DND-41 (cell line): ENCODE measurements around the gene BRF1.

Experiments used
- ATAC-seq: fragments of 200-7000 bp; cut with Tn5 transposase; 3 replicates; pipeline ENCODE4 v1.9.1; 2021; ENCODE audit warnings: low read depth; ENCODE audit not compliant: insufficient read depth
- DNase-seq: peaks from one replicate; pipeline ENCODE4 v3.0.0-alpha.2; 2020
- H2AFZ ChIP-seq: 2 replicates; pipeline ENCODE4 v1.6.0; 2012; ENCODE audit warnings: low read depth, low read length
- H3K27ac ChIP-seq: 2 replicates; pipeline ENCODE4 v1.5.1; 2012; ENCODE audit warnings: low read length, inconsistent platforms
- H3K27me3 ChIP-seq: fragments of 200-600 bp; sonication (generic); 2 replicates; pipeline ENCODE4 v1.6.0; 2012; ENCODE audit warnings: low read length, mild to moderate bottlenecking, inconsistent platforms; ENCODE audit not compliant: insufficient read depth, poor library complexity
- H3K36me3 ChIP-seq: 2 replicates; pipeline ENCODE4 v1.5.1; 2012; ENCODE audit warnings: low read length, inconsistent platforms; ENCODE audit not compliant: insufficient read depth
- H3K4me1 ChIP-seq: 2 replicates; pipeline ENCODE4 v1.5.1; 2012; ENCODE audit warnings: mild to moderate bottlenecking, low read length; ENCODE audit not compliant: insufficient read depth
- H3K4me2 ChIP-seq: 2 replicates; pipeline ENCODE4 v1.6.0; 2012; ENCODE audit warnings: mild to moderate bottlenecking, moderate library complexity, low read length, inconsistent platforms; ENCODE audit not compliant: insufficient read depth
- H3K4me3 ChIP-seq, 2 experiments: fragments of 200-600 bp in 1 of 2; shearing (Covaris generic) in 1 of 2; 2 replicates each; pipeline ENCODE4 v1.5.1; 2012 to 2016; ENCODE audit warnings: inconsistent platforms in 2 of 2, low read length in 2 of 2, mild to moderate bottlenecking in 2 of 2, low read depth in 1 of 2, moderate library complexity in 1 of 2
- H3K79me2 ChIP-seq: 2 replicates; pipeline ENCODE4 v1.6.0; 2012; ENCODE audit warnings: low read length, inconsistent platforms; ENCODE audit not compliant: insufficient read depth
- H3K9ac ChIP-seq: 2 replicates; pipeline ENCODE4 v1.6.0; 2012; ENCODE audit warnings: low read depth, mild to moderate bottlenecking, inconsistent platforms, low read length, moderate library complexity
- H3K9me3 ChIP-seq: 2 replicates; pipeline ENCODE4 v1.5.1; 2012; ENCODE audit warnings: low read length, moderate library complexity, mild to moderate bottlenecking, inconsistent platforms; ENCODE audit not compliant: insufficient read depth, severe bottlenecking
- H4K20me1 ChIP-seq: 2 replicates; pipeline ENCODE4 v1.6.0; 2012; ENCODE audit warnings: low read length; ENCODE audit not compliant: insufficient read depth
- CTCF ChIP-seq: IDR thresholded peaks from 2 replicates; pipeline ENCODE4 v1.5.1; 2012; ENCODE audit warnings: borderline replicate concordance, low read length, moderate library complexity, mild to moderate bottlenecking; ENCODE audit not compliant: poor library complexity, severe bottlenecking; ENCODE audit errors: extremely low read depth
- EZH2 ChIP-seq: IDR thresholded peaks from 3 replicates; pipeline ENCODE4 v1.6.1; 2012; ENCODE audit warnings: borderline replicate concordance, low read depth, mild to moderate bottlenecking, moderate library complexity, low read length, inconsistent platforms; ENCODE audit not compliant: severe bottlenecking

The BRF1 gene

GRCh38 chr14:105197211-105197641, 103.6 kb downstream of the BRF1 start:
- no peak overlapping the region for H3K4me2 ChIP-seq
- no peak for DNase-seq
- H3K4me3 ChIP-seq: no peak overlapping the region
- no peaks in the 10 kb centered on the region for H3K36me3 ChIP-seq
- no peak overlapping the region for H3K27ac ChIP-seq
- no peak overlapping the region for H3K9ac ChIP-seq
- H3K4me1 ChIP-seq: peaks cover 4% of the 10 kb centered on the region; the same call in 1 of the 2 replicates
- H2AFZ ChIP-seq: no peak overlapping the region
- H4K20me1 ChIP-seq: peaks cover 16% of the 10 kb centered on the region
- TF ChIP-seq CTCF: no peak
- TF ChIP-seq EZH2: no peak
- peaks cover 29% of the 10 kb centered on the region for H3K27me3 ChIP-seq
- ATAC-seq: no peak
- no peaks in the 10 kb centered on the region for H3K9me3 ChIP-seq
- no peaks in the 10 kb centered on the region for H3K79me2 ChIP-seq

GRCh38 chr14:105196265-105196960, 104.4 kb downstream of the BRF1 start:
- DNase-seq (no peak), ATAC-seq (no peak)
- Histone ChIP-seq H3K4me3 (no peak overlapping the region), H2AFZ (no peak overlapping the region), H3K27me3 (peaks cover 29% of the 10 kb centered on the region), H3K36me3 (no peaks in the 10 kb centered on the region), H4K20me1 (peaks cover 12% of the 10 kb centered on the region), H3K4me1 (peaks cover 4% of the 10 kb centered on the region; the same call in 1 of the 2 replicates), H3K27ac (no peak overlapping the region), H3K4me2 (no peak overlapping the region), H3K79me2 (no peaks in the 10 kb centered on the region), H3K9me3 (no peaks in the 10 kb centered on the region), H3K9ac (no peak overlapping the region)
- TF ChIP-seq EZH2 (no peak), CTCF (no peak)

- no peaks in the 10 kb centered on the region for H3K79me2 ChIP-seq
- DNase-seq (peak; percentile 32), ATAC-seq (no peak)
- H3K4me1 ChIP-seq: peaks cover 4% of the 10 kb centered on the region; the same call in 1 of the 2 replicates
- H3K9me3 ChIP-seq: no peaks in the 10 kb centered on the region
- peaks cover 12% of the 10 kb centered on the region for H4K20me1 ChIP-seq
- H3K27ac ChIP-seq: no peak overlapping the region
- no peak overlapping the region for H2AFZ ChIP-seq
- no peak overlapping the region for H3K9ac ChIP-seq
- H3K4me3 ChIP-seq: no peak overlapping the region
- peaks cover 29% of the 10 kb centered on the region for H3K27me3 ChIP-seq
- no peak overlapping the region for H3K4me2 ChIP-seq
- TF ChIP-seq CTCF (no peak), EZH2 (no peak)
- H3K36me3 ChIP-seq: no peaks in the 10 kb centered on the region
Observed at GRCh38 chr14:105195522-105196264, 105.1 kb downstream of the BRF1 start.
